HEK293 (cell line): ENCODE results near the gene HDHD3.
A peak's percentile ranks its signal among the peaks of the same experiment; 100 is the strongest.

Experiments
- ATF2 ChIP-seq: fragments of 450-650 bp; formaldehyde crosslinking; IDR thresholded peaks from 2 replicates; pipeline ENCODE4 v1.5.1; 2016; ENCODE audit warnings: missing biosample characterization, missing genetic modification characterization, low read depth
- GLI2 ChIP-seq: fragments of 450-650 bp; formaldehyde crosslinking; IDR thresholded peaks from 2 replicates; pipeline ENCODE4; 2017; ENCODE audit warnings: missing biosample characterization, missing genetic modification characterization, low read depth, borderline replicate concordance
- HOXD13 ChIP-seq: sonication (generic); formaldehyde crosslinking; IDR thresholded peaks from 2 replicates; pipeline ENCODE4 v1.8.0; 2022; ENCODE audit warnings: missing genetic modification reagents, borderline replicate concordance
- INSM2 ChIP-seq: fragments of 450-650 bp; formaldehyde crosslinking; IDR thresholded peaks from 2 replicates; pipeline ENCODE4 v1.5.1; 2016; ENCODE audit warnings: missing biosample characterization, missing genetic modification characterization
- OSR2 ChIP-seq: fragments of 450-650 bp; formaldehyde crosslinking; IDR thresholded peaks from 2 replicates; pipeline ENCODE4 v1.5.1; 2016; ENCODE audit warnings: missing biosample characterization, missing genetic modification characterization
- PATZ1 ChIP-seq: fragments of 450-650 bp; formaldehyde crosslinking; IDR thresholded peaks from 2 replicates; pipeline ENCODE4 v1.5.1; 2016; ENCODE audit warnings: missing biosample characterization, missing genetic modification characterization
- PRDM1 ChIP-seq: fragments of 450-650 bp; formaldehyde crosslinking; IDR thresholded peaks from 2 replicates; pipeline ENCODE4; 2016; ENCODE audit warnings: missing biosample characterization, missing genetic modification characterization
- RBAK ChIP-seq: fragments of 450-650 bp; formaldehyde crosslinking; IDR thresholded peaks from 2 replicates; pipeline ENCODE4 v1.5.1; 2016; ENCODE audit warnings: missing biosample characterization, missing genetic modification characterization
- WT1 ChIP-seq: fragments of 450-650 bp; formaldehyde crosslinking; IDR thresholded peaks from 2 replicates; pipeline ENCODE4 v1.5.1; 2016; ENCODE audit warnings: missing biosample characterization, missing genetic modification characterization
- ZBTB1 ChIP-seq: fragments of 450-650 bp; formaldehyde crosslinking; IDR thresholded peaks from 2 replicates; pipeline ENCODE4 v1.5.1; 2016; ENCODE audit warnings: missing biosample characterization, missing genetic modification characterization
- ZIC2 ChIP-seq: fragments of 450-650 bp; formaldehyde crosslinking; IDR thresholded peaks from 2 replicates; pipeline ENCODE4 v1.5.1; 2016; ENCODE audit warnings: missing biosample characterization, missing genetic modification characterization
- ZNF324 ChIP-seq: fragments of 450-650 bp; formaldehyde crosslinking; IDR thresholded peaks from 2 replicates; pipeline ENCODE4 v1.5.1; 2016; ENCODE audit warnings: missing biosample characterization, missing genetic modification characterization
- ZNF394 ChIP-seq: fragments of 450-650 bp; formaldehyde crosslinking; IDR thresholded peaks from 2 replicates; pipeline ENCODE4 v1.5.1; 2016; ENCODE audit warnings: missing biosample characterization, missing genetic modification characterization, mild to moderate bottlenecking, moderate library complexity, borderline replicate concordance
- ZNF518A ChIP-seq: fragments of 450-650 bp; formaldehyde crosslinking; conservative IDR thresholded peaks from 2 replicates; pipeline ENCODE4 v1.5.1; 2016; ENCODE audit warnings: low read depth, missing biosample characterization, missing genetic modification characterization
- ZNF521 ChIP-seq: fragments of 450-650 bp; formaldehyde crosslinking; IDR thresholded peaks from 2 replicates; pipeline ENCODE4 v1.5.1; 2017; ENCODE audit warnings: missing biosample characterization, mild to moderate bottlenecking, missing genetic modification characterization
- ZNF529 ChIP-seq: fragments of 450-650 bp; formaldehyde crosslinking; IDR thresholded peaks from 2 replicates; pipeline ENCODE4 v1.5.1; 2017; ENCODE audit warnings: missing genetic modification characterization, missing biosample characterization; ENCODE audit not compliant: insufficient replicate concordance
- ZNF544 ChIP-seq: fragments of 450-650 bp; formaldehyde crosslinking; IDR thresholded peaks from 2 replicates; pipeline ENCODE4 v1.5.0; 2017; ENCODE audit warnings: missing biosample characterization, missing genetic modification characterization
- ZNF664 ChIP-seq: fragments of 450-650 bp; formaldehyde crosslinking; IDR thresholded peaks from 2 replicates; pipeline ENCODE4 v1.5.1; 2016; ENCODE audit warnings: missing biosample characterization, missing genetic modification characterization
- ZNF701 ChIP-seq: fragments of 450-650 bp; formaldehyde crosslinking; IDR thresholded peaks from 2 replicates; pipeline ENCODE4 v1.5.1; 2016; ENCODE audit warnings: missing biosample characterization, missing genetic modification characterization

HDHD3 gene

GRCh38 chr9:113410207-113410864, 33.5 kb upstream of the HDHD3 start, which contains the start of the genes C9orf43 and POLE3 (continued):
- TF ChIP-seq GLI2 (tag by site-specific recombination) (no peak), WT1 (tag by site-specific recombination) (0 out of 2 replicates have a peak, but pooled peaks have one; percentile 33), ZNF324 (tag by site-specific recombination) (0 out of 2 replicates have a peak, but pooled peaks have one; percentile 43), INSM2 (tag by site-specific recombination) (peak; percentile 82), PRDM1 (tag by site-specific recombination) (no peak), RBAK (tag by site-specific recombination) (no peak), ZNF701 (tag by site-specific recombination) (no peak), ZNF529 (tag by site-specific recombination) (no peak), ZNF544 (tag by site-specific recombination) (no peak), ZIC2 (tag by site-specific recombination) (peak; percentile 62; the same call in 1 of the 2 replicates), ZNF518A (tag by site-specific recombination) (0 out of 2 replicates have a peak, but pooled peaks have one; percentile 28), ZBTB1 (tag by site-specific recombination) (no peak; the same call in 1 of the 2 replicates), OSR2 (tag by site-specific recombination) (0 out of 2 replicates have a peak, but pooled peaks have one; percentile 8), ATF2 (no peak; the same call in 1 of the 2 replicates), PATZ1 (tag by site-specific recombination) (peak; percentile 89), ZNF394 (no peak), HOXD13 (0 out of 2 replicates have a peak, but pooled peaks have one; percentile 11), ZNF664 (no peak), ZNF521 (tag by site-specific recombination) (no peak)
